Parathyroid adenoma (tissue), 2 donors: ENCODE measurements around the gene PIK3R4.

ENCODE experiments used
- H2AFZ ChIP-seq: fragments of 300-600 bp; sonication (generic); one replicate; pipeline ENCODE4 v1.7.0; 2017; ENCODE audit warnings: antibody characterized with exemption, mild to moderate bottlenecking
- H3K27ac ChIP-seq: fragments of 300-600 bp; sonication (generic); one replicate; pipeline ENCODE4 v1.7.0; 2017
- H3K27me3 ChIP-seq: fragments of 300-600 bp; sonication (generic); one replicate; pipeline ENCODE4 v1.7.0; 2017; ENCODE audit warnings: low read length; ENCODE audit not compliant: control insufficient read depth, insufficient read depth
- H3K36me3 ChIP-seq: fragments of 300-600 bp; sonication (generic); one replicate; pipeline ENCODE4 v1.7.0; 2017; ENCODE audit warnings: low read length; ENCODE audit not compliant: control insufficient read depth, insufficient read depth
- H3K4me1 ChIP-seq: fragments of 300-600 bp; sonication (generic); one replicate; pipeline ENCODE4 v1.7.0; 2017; ENCODE audit warnings: control low read depth
- H3K4me2 ChIP-seq: fragments of 300-600 bp; sonication (generic); one replicate; pipeline ENCODE4 v1.7.0; 2017; ENCODE audit warnings: low read length
- H3K4me3 ChIP-seq: fragments of 300-600 bp; sonication (generic); one replicate; pipeline ENCODE4 v1.7.0; 2017; ENCODE audit warnings: low read depth, low read length
- H3K79me2 ChIP-seq: fragments of 300-600 bp; sonication (generic); one replicate; pipeline ENCODE4 v1.7.0; 2017; ENCODE audit warnings: control low read depth
- H3K9ac ChIP-seq: fragments of 300-600 bp; sonication (generic); one replicate; pipeline ENCODE4 v1.7.0; 2017; ENCODE audit warnings: mild to moderate bottlenecking
- H3K9me3 ChIP-seq: fragments of 300-600 bp; sonication (generic); one replicate; pipeline ENCODE4 v1.7.0; 2017; ENCODE audit warnings: low read length; ENCODE audit not compliant: control insufficient read depth
- CTCF ChIP-seq: fragments of 300-600 bp; sonication (generic); IDR thresholded peaks from one replicate; pipeline ENCODE4 v1.7.0; 2017; ENCODE audit warnings: antibody characterized with exemption, mild to moderate bottlenecking
- donor health status: primary hyperparathyroidism.

The PIK3R4 gene

GRCh38 chr3:130729154-130729553 is 17.5 kb downstream of the PIK3R4 start:
- H3K4me1 ChIP-seq: peaks cover 6% of the 10 kb centered on the region
- no peak overlapping the region for H3K4me3 ChIP-seq
- H3K9ac ChIP-seq: no peak overlapping the region
- H3K79me2 ChIP-seq: peaks cover 2% of the 10 kb centered on the region
- no peaks in the 10 kb centered on the region for H3K36me3 ChIP-seq
- peak overlapping the region; percentile 14 for H3K4me2 ChIP-seq
- no peak overlapping the region for H2AFZ ChIP-seq
- no peaks in the 10 kb centered on the region for H3K27me3 ChIP-seq
- no peaks in the 10 kb centered on the region for H3K9me3 ChIP-seq
- peak overlapping the region; percentile 19 for H3K27ac ChIP-seq
- TF ChIP-seq CTCF: no peak

- Histone ChIP-seq H3K4me1 (peaks cover 6% of the 10 kb centered on the region), H3K36me3 (no peaks in the 10 kb centered on the region), H2AFZ (no peak overlapping the region), H3K27me3 (no peaks in the 10 kb centered on the region), H3K4me2 (peak overlapping the region; percentile 13), H3K79me2 (peaks cover 2% of the 10 kb centered on the region), H3K9me3 (no peaks in the 10 kb centered on the region), H3K27ac (peak overlapping the region; percentile 76), H3K4me3 (no peak overlapping the region), H3K9ac (no peak overlapping the region)
- TF ChIP-seq CTCF: no peak
Observed at GRCh38 chr3:130728037-130728436, 18.6 kb downstream of the PIK3R4 start.

- no peak for TF ChIP-seq CTCF
- Histone ChIP-seq H3K36me3 (no peaks in the 10 kb centered on the region), H3K79me2 (no peaks in the 10 kb centered on the region), H3K9ac (no peak overlapping the region), H3K9me3 (no peaks in the 10 kb centered on the region), H3K4me3 (no peak overlapping the region), H2AFZ (no peak overlapping the region), H3K27me3 (no peaks in the 10 kb centered on the region), H3K4me2 (no peak overlapping the region), H3K4me1 (peaks cover 6% of the 10 kb centered on the region), H3K27ac (no peak overlapping the region)
Observed at GRCh38 chr3:130725746-130726145, 20.9 kb downstream of the PIK3R4 start.

- Histone ChIP-seq H3K4me2 (no peak overlapping the region), H3K27ac (no peak overlapping the region), H3K4me3 (no peak overlapping the region), H3K36me3 (no peaks in the 10 kb centered on the region), H3K79me2 (no peaks in the 10 kb centered on the region), H3K4me1 (no peaks in the 10 kb centered on the region), H3K9me3 (no peaks in the 10 kb centered on the region), H3K27me3 (no peaks in the 10 kb centered on the region), H3K9ac (no peak overlapping the region), H2AFZ (no peak overlapping the region)
- TF ChIP-seq CTCF: no peak
Observed at GRCh38 chr3:130715616-130716015, 31.0 kb downstream of the PIK3R4 start.

GRCh38 chr3:130712718-130713423 is 33.8 kb downstream of the PIK3R4 start:
- no peaks in the 10 kb centered on the region for H3K9me3 ChIP-seq
- no peak overlapping the region for H3K27ac ChIP-seq
- no peak overlapping the region for H2AFZ ChIP-seq
- H3K27me3 ChIP-seq: no peaks in the 10 kb centered on the region
- H3K79me2 ChIP-seq: no peaks in the 10 kb centered on the region
- no peak for TF ChIP-seq CTCF
- no peaks in the 10 kb centered on the region for H3K36me3 ChIP-seq
- H3K4me3 ChIP-seq: no peak overlapping the region
- H3K9ac ChIP-seq: no peak overlapping the region
- H3K4me1 ChIP-seq: no peaks in the 10 kb centered on the region
- no peak overlapping the region for H3K4me2 ChIP-seq
